ENCODE data around the gene AK9. TPM values are rescaled to one million over a fixed set of nuclear protein-coding genes. Genes with fewer than 3 reads are reported as not detected.

The AK9 gene
- total and polyA plus RNA-seq, 2 of the 8 experiments (the other 6 are each of a cell fraction or from before 2014, with no cell fraction given): 1.8 to 2.2 TPM

GRCh38 chr6:109510358-109510757, 180.6 kb downstream of the AK9 start (continued):
- TF ChIP-seq CHD7 (IDR thresholded peaks at IDR 0.05; ENCODE audit: insufficient replicate concordance, low read length): no peak
- no peak for TF ChIP-seq ATF3 (IDR thresholded peaks at IDR 0.05; ENCODE audit: insufficient read depth, low read depth, low read length)
